Body of pancreas (tissue), 4 donors: ENCODE data around the gene SLC16A12. TPM values are rescaled to one million over a fixed set of nuclear protein-coding genes. Genes with fewer than 3 reads are reported as not detected.

Experiments
- ATAC-seq: fragments of 150-250 bp; one replicate; pipeline ENCODE4 v1.9.1; 2016
- DNase-seq, 4 donors: peaks; one replicate each; pipeline ENCODE4 v3.0.0-alpha.2; 2019
- H3K27ac ChIP-seq, 4 donors: fragments of 200-600 bp; sonication (generic); 1 replicate in 3 of 4; 2 replicates in 1 of 4; pipeline versions ENCODE4 v1.5.1 to v1.6.1; 2016 to 2019; ENCODE audit warnings: mild to moderate bottlenecking in 1 of 4, mixed read lengths in 1 of 4, moderate library complexity in 1 of 4
- H3K27me3 ChIP-seq, 2 donors: fragments of 200-600 bp; sonication (generic); one replicate each; pipeline ENCODE4 v1.6.0; 2016; ENCODE audit warnings: mild to moderate bottlenecking in 1 of 2
- H3K36me3 ChIP-seq, 2 donors: fragments of 200-600 bp; sonication (generic); replicated peaks in 1 of 2; 2 replicates each; pipeline ENCODE4 v1.5.1; 2016; ENCODE audit warnings: low read depth in 2 of 2; ENCODE audit not compliant: insufficient read depth in 1 of 2
- H3K4me1 ChIP-seq: fragments of 200-600 bp; sonication (generic); one replicate; pipeline ENCODE4 v1.6.0; 2016
- H3K4me3 ChIP-seq, 2 donors: fragments of 200-600 bp; sonication (generic); 1 replicate in 1 of 2; 2 replicates in 1 of 2; pipeline ENCODE4 v1.5.1; 2016 to 2019
- H3K9me3 ChIP-seq, 3 donors: fragments of 200-600 bp; sonication (generic); 1 replicate in 2 of 3; 2 replicates in 1 of 3; pipeline ENCODE4 v1.5.1; 2016
- CTCF ChIP-seq, 7 experiments: fragments of 450-650 bp in 4 of 7; fragments of 200-600 bp in 3 of 7; sonication (generic) in 3 of 7; IDR thresholded peaks; one replicate each; pipeline ENCODE4 v1.5.1; 2016 to 2019; ENCODE audit warnings: antibody characterized with exemption in 7 of 7
- POLR2A ChIP-seq, 3 donors: fragments of 450-650 bp; IDR thresholded peaks; one replicate each; pipeline ENCODE4 v1.6.1; 2016; ENCODE audit warnings: antibody characterized with exemption in 3 of 3, mild to moderate bottlenecking in 2 of 3
- WGBS, 2 donors: methylation state at CpG; one replicate each; pipeline ENCODE4 v1.1.5; 2017; 5-methylcytosine and 5-hydroxymethylcytosine counted together
- intact Hi-C: fragments of 100-400 bp; cut with DNase I; formaldehyde crosslinking; loops from one replicate; pipeline ENCODE4 v1.15.1; 2023
- total RNA-seq, 2 donors: library from RNA; depleted of rRNA; stranded (reverse); fragments of >200 nt; gene quantifications; one replicate each; pipeline ENCODE4 v1.1.0, GENCODE V29; 2016

The SLC16A12 gene
- total RNA-seq, 2 donors from 2014 or later, result 19.5 to 26.7 TPM

GRCh38 chr10:89503151-89503550 lies 32.2 kb downstream of the SLC16A12 start:
- no peak for ATAC-seq
- H3K36me3 ChIP-seq, result no peaks in the 10 kb centered on the region
- H3K27me3 ChIP-seq, result no peaks in the 10 kb centered on the region
- H3K4me1 ChIP-seq, result peaks cover 17% of the 10 kb centered on the region
- TF ChIP-seq POLR2A (IDR thresholded peaks at IDR 0.05) (no peak), CTCF (IDR thresholded peaks at IDR 0.05) (no peak)
- peak overlapping the region in 3 of 4 donors; percentile 8 to 37 (median 35) for H3K27ac ChIP-seq
- no peak for DNase-seq
- intact Hi-C loops, result no loop called here
- no peaks in the 10 kb centered on the region for H3K9me3 ChIP-seq
- no peak overlapping the region for H3K4me3 ChIP-seq
- WGBS, 2 donors, result 88 to 90% methylated on average over 3 of the region's 3 CpGs

- no peaks in the 10 kb centered on the region for H3K9me3 ChIP-seq
- H3K4me1 ChIP-seq, result peaks cover 17% of the 10 kb centered on the region
- H3K27ac ChIP-seq, result peak overlapping the region in 2 of 4 donors; percentile 8 to 37
- intact Hi-C loops, result no loop called here
- H3K36me3 ChIP-seq, result no peaks in the 10 kb centered on the region
- no peak for TF ChIP-seq CTCF (IDR thresholded peaks at IDR 0.05)
- TF ChIP-seq POLR2A (IDR thresholded peaks at IDR 0.05), result no peak
- ATAC-seq (peak; percentile 73), DNase-seq (peak in 3 of 4 donors; percentile 22 to 60 (median 33))
- 44 to 47% methylated on average over 1 of the region's 1 CpG for WGBS, 2 donors
- H3K4me3 ChIP-seq, result no peak overlapping the region
- no peaks in the 10 kb centered on the region for H3K27me3 ChIP-seq
These were observed 32.8 kb downstream of the SLC16A12 start for GRCh38 chr10:89502549-89502948.

- H3K9me3 ChIP-seq, result no peaks in the 10 kb centered on the region
- no peak overlapping the region for H3K4me3 ChIP-seq
- H3K27me3 ChIP-seq, result no peaks in the 10 kb centered on the region
- intact Hi-C loops, result no loop called here
- 78 to 91% methylated on average over 3 of the region's 3 CpGs for whole genome bisulfite sequencing, 2 donors
- peaks cover 16% of the 10 kb centered on the region for H3K4me1 ChIP-seq
- TF ChIP-seq POLR2A (IDR thresholded peaks at IDR 0.05), result no peak
- ATAC-seq (no peak), DNase-seq (no peak)
- no peaks in the 10 kb centered on the region for H3K36me3 ChIP-seq
- H3K27ac ChIP-seq, result no peak overlapping the region
These were observed 40.8 kb downstream of the SLC16A12 start for GRCh38 chr10:89494575-89494974.

GRCh38 chr10:89494068-89494467 lies 41.3 kb downstream of the SLC16A12 start:
- no peak for ATAC-seq
- Histone ChIP-seq H3K36me3 (no peaks in the 10 kb centered on the region), H3K27me3 (no peaks in the 10 kb centered on the region), H3K27ac (no peak overlapping the region), H3K4me1 (peaks cover 16% of the 10 kb centered on the region), H3K4me3 (no peak overlapping the region), H3K9me3 (no peaks in the 10 kb centered on the region)
- no peak for DNase-seq
- no peak for TF ChIP-seq POLR2A (IDR thresholded peaks at IDR 0.05)
- no peak for TF ChIP-seq CTCF (IDR thresholded peaks at IDR 0.05)
- 53 to 59% methylated on average over 5 of the region's 5 CpGs for WGBS, 2 donors
- intact Hi-C loops, result no loop called here

GRCh38 chr10:89491932-89492331 lies 43.5 kb downstream of the SLC16A12 start:
- ATAC-seq (no peak), DNase-seq (no peak)
- TF ChIP-seq CTCF (IDR thresholded peaks at IDR 0.05) (no peak), POLR2A (IDR thresholded peaks at IDR 0.05) (no peak)
- Histone ChIP-seq H3K9me3 (no peaks in the 10 kb centered on the region), H3K27ac (no peak overlapping the region), H3K36me3 (no peaks in the 10 kb centered on the region), H3K27me3 (no peaks in the 10 kb centered on the region), H3K4me1 (peaks cover 16% of the 10 kb centered on the region), H3K4me3 (no peak overlapping the region)
- intact Hi-C loops, result no loop called here
- 77 to 80% methylated on average over 2 of the region's 2 CpGs for WGBS, 2 donors
